ENCODE measurements around the gene PRR13.

GRCh38 chr12:53428741-53429140 lies 12.8 kb upstream of the PRR13 start:
- TF ChIP-seq CTCF (IDR thresholded peaks at IDR 0.05) = no peak
- no peak for TF ChIP-seq POLR2A (IDR thresholded peaks at IDR 0.05)
- no peak for TF ChIP-seq POLR2AphosphoS5 (IDR thresholded peaks at IDR 0.05)
